NB4 (cell line): ENCODE data around the gene RNASEL.
A peak's percentile ranks its signal among the peaks of the same experiment; 100 is the strongest.

Source experiments
- DNase-seq: peaks from one replicate; pipeline ENCODE4 v3.0.0; 2010; ENCODE audit warnings: low read depth
- H3K4me3 ChIP-seq: one replicate; pipeline ENCODE4 v1.5.1; 2011; ENCODE audit warnings: mild to moderate bottlenecking, low read depth, low read length, moderate library complexity
- CTCF ChIP-seq: IDR thresholded peaks from one replicate; pipeline ENCODE4 v1.5.1; 2012; ENCODE audit warnings: low read depth, low read length
- MAX ChIP-seq: IDR thresholded peaks from 2 replicates; pipeline ENCODE4 v1.6.1; 2011; ENCODE audit warnings: low read depth, low read length
- MYC ChIP-seq: IDR thresholded peaks from 2 replicates; pipeline ENCODE4 v1.6.1; 2011; ENCODE audit warnings: low read depth, low read length
- POLR2A ChIP-seq: IDR thresholded peaks from 2 replicates; pipeline ENCODE4 v1.6.1; 2011; ENCODE audit warnings: mild to moderate bottlenecking; ENCODE audit not compliant: insufficient read length; ENCODE audit errors: extremely low read depth

The RNASEL gene

DNA sequence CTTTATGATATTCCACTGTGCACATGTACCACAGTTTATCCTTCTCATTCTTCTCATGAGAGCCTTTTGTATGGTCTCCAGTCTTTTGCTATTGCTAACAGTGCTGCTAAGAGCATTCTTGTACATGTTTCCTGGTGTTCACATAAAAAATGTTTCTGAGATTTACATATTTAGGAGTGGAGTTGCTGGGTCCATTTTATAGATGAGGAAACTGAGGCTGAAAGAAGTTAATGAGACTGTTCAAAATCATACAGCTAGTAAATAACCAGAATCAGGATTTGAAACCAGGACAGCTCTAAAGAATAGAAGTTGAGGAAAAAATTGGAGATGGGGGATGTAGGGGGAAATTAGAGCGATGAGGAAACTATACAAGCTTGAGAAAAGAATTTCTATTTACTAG, 42.9 kb upstream of the RNASEL start:
- DNase-seq = no peak
- H3K4me3 ChIP-seq = no peak overlapping the region
- no peak for TF ChIP-seq POLR2A
- TF ChIP-seq CTCF = no peak
- TF ChIP-seq MAX = no peak
- TF ChIP-seq MYC = no peak

DNA sequence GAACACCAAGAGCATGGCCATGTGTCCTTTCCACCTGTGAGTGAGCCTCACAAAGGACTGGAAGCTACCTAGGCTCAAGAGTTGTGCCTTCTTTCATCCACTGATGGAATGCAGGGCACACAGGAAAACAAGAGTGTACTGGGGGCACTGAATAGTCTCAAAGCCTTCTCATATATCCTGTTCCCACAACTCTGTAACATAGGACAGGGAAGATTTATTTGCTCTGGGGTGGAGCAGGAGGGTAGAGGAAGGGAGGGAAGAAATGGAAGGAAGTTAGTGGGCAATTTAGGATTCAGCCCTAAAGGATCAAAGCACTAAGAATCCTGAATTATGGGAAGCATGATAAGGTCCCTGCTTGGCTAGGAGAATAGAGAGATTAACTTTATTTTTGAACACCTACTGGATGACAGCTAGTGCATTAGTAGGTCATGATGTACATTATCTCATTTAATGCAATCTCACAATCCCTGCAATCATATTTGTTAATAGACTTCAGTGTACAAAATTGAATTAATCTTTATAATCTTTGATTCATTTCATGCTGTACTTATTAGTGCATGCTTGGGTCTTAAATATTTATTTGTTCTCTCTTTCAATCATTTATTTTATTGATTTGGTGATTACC, 42.1 kb upstream of the RNASEL start:
- TF ChIP-seq MYC (no peak), MAX (no peak), POLR2A (no peak), CTCF (no peak)
- no peak overlapping the region for H3K4me3 ChIP-seq
- no peak for DNase-seq

DNA sequence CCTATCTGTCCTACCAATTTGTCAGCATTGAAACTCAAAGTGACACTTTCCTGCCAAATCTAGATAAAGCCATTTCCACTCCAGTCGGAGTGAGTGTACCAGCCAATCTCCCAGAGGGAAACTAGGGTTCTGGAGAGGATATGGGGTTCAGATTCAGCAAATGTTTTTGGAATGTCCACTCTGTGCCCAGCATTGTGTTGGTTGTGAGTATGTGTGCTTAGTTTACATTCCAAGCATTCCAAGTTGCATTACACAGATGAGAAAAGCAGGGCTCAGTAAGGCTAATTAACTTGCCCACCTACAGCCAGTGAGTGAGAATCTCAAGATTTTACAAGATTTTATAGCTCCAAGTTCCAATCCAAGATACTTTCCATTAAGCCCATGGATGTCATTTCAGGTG, 41.5 kb upstream of the RNASEL start:
- no peak for TF ChIP-seq CTCF
- no peak for TF ChIP-seq MYC
- TF ChIP-seq POLR2A = no peak
- no peak for TF ChIP-seq MAX
- no peak for DNase-seq
- no peak overlapping the region for H3K4me3 ChIP-seq

GRCh38 chr1:182629499-182630096, 40.5 kb upstream of the RNASEL start:
- no peak for TF ChIP-seq MAX
- TF ChIP-seq MYC = 0 out of 2 replicates have a peak, but pooled peaks have one; percentile 10
- TF ChIP-seq POLR2A = no peak
- peak; percentile 88 for DNase-seq

GRCh38 chr1:182629080-182629479, 40.0 kb upstream of the RNASEL start:
- TF ChIP-seq POLR2A (no peak), CTCF (no peak), MAX (no peak), MYC (no peak)
- DNase-seq = no peak
- H3K4me3 ChIP-seq = no peak overlapping the region

More at GRCh38 chr1:182629499-182630096, 40.5 kb upstream of the RNASEL start:
- H3K4me3 ChIP-seq = no peak overlapping the region

- DNase-seq = no peak
- TF ChIP-seq POLR2A = no peak
- TF ChIP-seq MAX = no peak
- H3K4me3 ChIP-seq = no peak overlapping the region
Measured at GRCh38 chr1:182628657-182629056, 39.6 kb upstream of the RNASEL start.
